Measurements from ENCODE around the gene DARS1.
"Not testable (repeated sequence)": the region's sequence is repeated elsewhere in the genome, so short reads cannot be mapped to it uniquely, and the experiment has no call there.

The DARS1 gene

GRCh38 chr2:135965756-135966155 is 19.7 kb downstream of the DARS1 start:
- peaks cover 4% of the 10 kb centered on the region for H3K9me3 Mint-ChIP-seq
- no peaks in the 10 kb centered on the region for H3K27me3 Mint-ChIP-seq (ENCODE audit: low read depth)
- no peak overlapping the region for H3K4me3 Mint-ChIP-seq
- H3K36me3 Mint-ChIP-seq (ENCODE audit: low read depth), result peaks cover 38% of the 10 kb centered on the region
- peak overlapping the region in 2 of 3 experiments; percentile 36 to 37 for H3K27ac Mint-ChIP-seq
- no peak for TF ChIP-seq CTCF (IDR thresholded peaks at IDR 0.05; ENCODE audit: unreplicated experiment in 3 of 3)
- H3K4me1 Mint-ChIP-seq, result peaks cover 28% of the 10 kb centered on the region

GRCh38 chr2:135964404-135964803 is 21.0 kb downstream of the DARS1 start:
- H3K4me3 Mint-ChIP-seq; H3K9me3 Mint-ChIP-seq; H3K27me3 Mint-ChIP-seq (ENCODE audit: low read depth); H3K27ac Mint-ChIP-seq: not testable (repeated sequence)
- Mint-ChIP-seq H3K4me1 (peaks cover 40% of the 10 kb centered on the region), H3K36me3 (ENCODE audit: low read depth) (peaks cover 35% of the 10 kb centered on the region)

GRCh38 chr2:135963841-135964240 is 21.6 kb downstream of the DARS1 start:
- Mint-ChIP-seq H3K27ac (no peak overlapping the region), H3K4me1 (peaks cover 40% of the 10 kb centered on the region), H3K36me3 (ENCODE audit: low read depth) (peaks cover 36% of the 10 kb centered on the region), H3K9me3 (no peaks in the 10 kb centered on the region), H3K4me3 (no peak overlapping the region), H3K27me3 (ENCODE audit: low read depth) (no peaks in the 10 kb centered on the region)
- TF ChIP-seq CTCF (IDR thresholded peaks at IDR 0.05; ENCODE audit: unreplicated experiment in 3 of 3), result no peak

GRCh38 chr2:135962366-135963123 is 22.9 kb downstream of the DARS1 start:
- Mint-ChIP-seq H3K4me3 (no peak overlapping the region), H3K9me3 (no peaks in the 10 kb centered on the region), H3K27me3 (ENCODE audit: low read depth) (no peaks in the 10 kb centered on the region), H3K4me1 (peaks cover 40% of the 10 kb centered on the region), H3K27ac (peak overlapping the region; percentile 64 to 88 (median 81)), H3K36me3 (ENCODE audit: low read depth) (peaks cover 38% of the 10 kb centered on the region)
- TF ChIP-seq CTCF (IDR thresholded peaks at IDR 0.05; ENCODE audit: unreplicated experiment in 3 of 3), result no peak

- Mint-ChIP-seq H3K27me3 (ENCODE audit: low read depth) (no peaks in the 10 kb centered on the region), H3K9me3 (no peaks in the 10 kb centered on the region), H3K4me3 (peak overlapping the region in 1 of 3 experiments; percentile 10), H3K27ac (peak overlapping the region; percentile 64 to 88 (median 81)), H3K36me3 (ENCODE audit: low read depth) (peaks cover 36% of the 10 kb centered on the region), H3K4me1 (peaks cover 40% of the 10 kb centered on the region)
- TF ChIP-seq CTCF (IDR thresholded peaks at IDR 0.05; ENCODE audit: unreplicated experiment in 3 of 3), result no peak
Measured at GRCh38 chr2:135960656-135961551, 24.5 kb downstream of the DARS1 start.

- no peak overlapping the region for H3K4me3 Mint-ChIP-seq
- peaks cover 37% of the 10 kb centered on the region for H3K36me3 Mint-ChIP-seq (ENCODE audit: low read depth)
- peak overlapping the region; percentile 63 to 81 (median 79) for H3K27ac Mint-ChIP-seq
- H3K9me3 Mint-ChIP-seq, result no peaks in the 10 kb centered on the region
- H3K4me1 Mint-ChIP-seq, result peaks cover 40% of the 10 kb centered on the region
- H3K27me3 Mint-ChIP-seq (ENCODE audit: low read depth), result no peaks in the 10 kb centered on the region
- no peak for TF ChIP-seq CTCF (IDR thresholded peaks at IDR 0.05; ENCODE audit: unreplicated experiment in 3 of 3)
Measured at GRCh38 chr2:135960150-135960549, 25.3 kb downstream of the DARS1 start.

- H3K4me3 Mint-ChIP-seq; H3K27me3 Mint-ChIP-seq (ENCODE audit: low read depth); H3K27ac Mint-ChIP-seq; H3K9me3 Mint-ChIP-seq: not testable (repeated sequence)
- H3K4me1 Mint-ChIP-seq, result peaks cover 36% of the 10 kb centered on the region
- peaks cover 36% of the 10 kb centered on the region for H3K36me3 Mint-ChIP-seq (ENCODE audit: low read depth)
Measured at GRCh38 chr2:135958927-135959326, 26.5 kb downstream of the DARS1 start.

Measured in nephron (organoid).